IPS DF 6.9 (cell line): ENCODE results near the gene ENC1.

Experiments used
- DNase-seq: peaks from one replicate; pipeline ENCODE4 v3.0.0-alpha.2; 2013; ENCODE audit warnings: low read depth, low spot score
- H3K27ac ChIP-seq: one replicate; pipeline ENCODE4 v1.5.1; 2013; ENCODE audit warnings: low read length, control low read depth
- H3K27me3 ChIP-seq: 2 replicates; pipeline ENCODE4 v1.6.1; 2013; ENCODE audit warnings: mild to moderate bottlenecking, low read length; ENCODE audit not compliant: control insufficient read depth, insufficient read depth
- H3K36me3 ChIP-seq: 2 replicates; pipeline ENCODE4 v1.6.1; 2013; ENCODE audit warnings: low read length; ENCODE audit not compliant: control insufficient read depth, insufficient read depth
- H3K4me1 ChIP-seq: 2 replicates; pipeline ENCODE4 v1.6.1; 2013; ENCODE audit warnings: low read length; ENCODE audit not compliant: control insufficient read depth, insufficient read depth
- H3K4me3 ChIP-seq: 2 replicates; pipeline ENCODE4 v1.5.1; 2013; ENCODE audit warnings: mild to moderate bottlenecking, low read length
- H3K9me3 ChIP-seq: 2 replicates; pipeline ENCODE4 v1.6.1; 2013; ENCODE audit warnings: low read length, inconsistent platforms; ENCODE audit not compliant: control insufficient read depth, insufficient read depth
- WGBS: extraction: QIAGEN DNeasy Blood & Tissue Kit; methylation state at CpG from one replicate; pipeline ENCODE4 v1.1.7; 2013; ENCODE audit warnings: mixed read lengths, missing lambda C conversion rate; ENCODE audit not compliant: insufficient read length, insufficient coverage; 5-methylcytosine and 5-hydroxymethylcytosine counted together

ENC1 gene

GRCh38 chr5:74624501-74624900, 16.0 kb downstream of the ENC1 start:
- Histone ChIP-seq H3K27ac (no peak overlapping the region), H3K36me3 (no peaks in the 10 kb centered on the region), H3K9me3 (no peaks in the 10 kb centered on the region), H3K27me3 (no peaks in the 10 kb centered on the region), H3K4me3 (no peak overlapping the region), H3K4me1 (peaks cover 5% of the 10 kb centered on the region; the same call in 1 of the 2 replicates)
- DNase-seq, result no peak
- no CpG with 5 or more reads among the region's 4 CpGs for WGBS

- H3K27me3 ChIP-seq, result no peaks in the 10 kb centered on the region
- DNase-seq, result no peak
- no peak overlapping the region for H3K27ac ChIP-seq
- WGBS, result no CpG with 5 or more reads among the region's 5 CpGs
- H3K36me3 ChIP-seq, result no peaks in the 10 kb centered on the region
- H3K4me1 ChIP-seq, result peaks cover 3% of the 10 kb centered on the region; the same call in 1 of the 2 replicates
- H3K4me3 ChIP-seq, result no peak overlapping the region
- no peaks in the 10 kb centered on the region for H3K9me3 ChIP-seq
Measured at GRCh38 chr5:74623748-74624408, 16.6 kb downstream of the ENC1 start.

- Histone ChIP-seq H3K27ac (no peak overlapping the region), H3K9me3 (no peaks in the 10 kb centered on the region), H3K27me3 (no peaks in the 10 kb centered on the region), H3K4me1 (peaks cover 3% of the 10 kb centered on the region; the same call in 1 of the 2 replicates), H3K36me3 (no peaks in the 10 kb centered on the region), H3K4me3 (no peak overlapping the region)
- no peak for DNase-seq
- WGBS, result no CpG with 5 or more reads among the region's 3 CpGs
Measured at GRCh38 chr5:74623006-74623611, 17.4 kb downstream of the ENC1 start.

GRCh38 chr5:74622122-74622521, 18.4 kb downstream of the ENC1 start:
- H3K27ac ChIP-seq, result no peak overlapping the region
- no peaks in the 10 kb centered on the region for H3K9me3 ChIP-seq
- no peaks in the 10 kb centered on the region for H3K36me3 ChIP-seq
- H3K27me3 ChIP-seq, result no peaks in the 10 kb centered on the region
- H3K4me1 ChIP-seq, result peaks cover 3% of the 10 kb centered on the region; the same call in 1 of the 2 replicates
- WGBS, result no CpG with 5 or more reads among the region's 3 CpGs
- DNase-seq, result no peak
- no peak overlapping the region for H3K4me3 ChIP-seq

- DNase-seq, result no peak
- peaks cover 3% of the 10 kb centered on the region; the same call in 1 of the 2 replicates for H3K4me1 ChIP-seq
- no peak overlapping the region for H3K27ac ChIP-seq
- no peaks in the 10 kb centered on the region for H3K9me3 ChIP-seq
- no peaks in the 10 kb centered on the region for H3K27me3 ChIP-seq
- H3K4me3 ChIP-seq, result no peak overlapping the region
- WGBS, result no CpG with 5 or more reads among the region's 5 CpGs
- H3K36me3 ChIP-seq, result no peaks in the 10 kb centered on the region
Measured at GRCh38 chr5:74621492-74621891, 19.0 kb downstream of the ENC1 start.

- H3K4me3 ChIP-seq, result no peak overlapping the region
- DNase-seq, result no peak
- no peaks in the 10 kb centered on the region for H3K27me3 ChIP-seq
- H3K36me3 ChIP-seq, result no peaks in the 10 kb centered on the region
- no CpG with 5 or more reads among the region's 1 CpG for WGBS
- no peaks in the 10 kb centered on the region for H3K9me3 ChIP-seq
- no peak overlapping the region for H3K27ac ChIP-seq
- H3K4me1 ChIP-seq, result no peaks in the 10 kb centered on the region
Measured at GRCh38 chr5:74619308-74619707, 21.2 kb downstream of the ENC1 start.

- Histone ChIP-seq H3K36me3 (no peaks in the 10 kb centered on the region), H3K27ac (no peak overlapping the region), H3K4me1 (no peaks in the 10 kb centered on the region), H3K4me3 (no peak overlapping the region), H3K9me3 (no peaks in the 10 kb centered on the region), H3K27me3 (no peaks in the 10 kb centered on the region)
- no CpG with 5 or more reads among the region's 5 CpGs for WGBS
- no peak for DNase-seq
Measured at GRCh38 chr5:74618106-74618505, 22.4 kb downstream of the ENC1 start.

GRCh38 chr5:74617202-74617601, 23.3 kb downstream of the ENC1 start:
- Histone ChIP-seq H3K4me1 (no peaks in the 10 kb centered on the region), H3K27ac (no peak overlapping the region), H3K36me3 (no peaks in the 10 kb centered on the region), H3K4me3 (no peak overlapping the region), H3K9me3 (no peaks in the 10 kb centered on the region), H3K27me3 (no peaks in the 10 kb centered on the region)
- WGBS, result no CpG with 5 or more reads among the region's 3 CpGs
- no peak for DNase-seq

- Histone ChIP-seq H3K4me3 (no peak overlapping the region), H3K27me3 (no peaks in the 10 kb centered on the region), H3K27ac (no peak overlapping the region), H3K9me3 (no peaks in the 10 kb centered on the region), H3K4me1 (no peaks in the 10 kb centered on the region), H3K36me3 (no peaks in the 10 kb centered on the region)
- no peak for DNase-seq
- WGBS, result no CpG with 5 or more reads among the region's 23 CpGs
Measured at GRCh38 chr5:74616236-74617146, 24.0 kb downstream of the ENC1 start.

- no CpG with 5 or more reads among the region's 2 CpGs for WGBS
- no peaks in the 10 kb centered on the region for H3K27me3 ChIP-seq
- no peaks in the 10 kb centered on the region for H3K9me3 ChIP-seq
- no peak for DNase-seq
- no peaks in the 10 kb centered on the region for H3K36me3 ChIP-seq
- no peak overlapping the region for H3K27ac ChIP-seq
- H3K4me3 ChIP-seq, result no peak overlapping the region
- H3K4me1 ChIP-seq, result no peaks in the 10 kb centered on the region
Measured at GRCh38 chr5:74613283-74613682, 27.2 kb downstream of the ENC1 start.
